Esophagus mucosa (tissue), 1 donor: ENCODE data around the gene ZNF148. TPM values are rescaled to one million over a fixed set of nuclear protein-coding genes. Genes with fewer than 3 reads are reported as not detected.
A peak's percentile ranks its signal among the peaks of the same experiment; 100 is the strongest.

Source experiments
- ATAC-seq: fragments of 200-7000 bp; cut with Tn5 transposase; one replicate; pipeline ENCODE4 v1.9.1; 2020
- total RNA-seq: library from RNA; stranded (reverse); gene quantifications from one replicate; pipeline ENCODE4 v1.2.4, GENCODE V29; 2023
- donor health status: DM: yes; HTN: yes; CAD: no.

Gene ZNF148
- total RNA-seq, 1 donor from 2014 or later = 21.2 TPM

GRCh38 chr3:125332504-125332903 lies 42.6 kb downstream of the ZNF148 start:
- no peak for ATAC-seq

GRCh38 chr3:125331243-125331642 lies 43.9 kb downstream of the ZNF148 start:
- ATAC-seq = no peak

- ATAC-seq = no peak
These were observed 48.2 kb downstream of the ZNF148 start for GRCh38 chr3:125326957-125327356.

- no peak for ATAC-seq
These were observed 49.4 kb downstream of the ZNF148 start for GRCh38 chr3:125325746-125326145.

GRCh38 chr3:125324341-125324740 lies 50.8 kb downstream of the ZNF148 start:
- ATAC-seq = no peak

- ATAC-seq = no peak
These were observed 52.2 kb downstream of the ZNF148 start for GRCh38 chr3:125322917-125323316.

- peak; percentile 87 for ATAC-seq
These were observed 53.0 kb downstream of the ZNF148 start for GRCh38 chr3:125322166-125322565.

- no peak for ATAC-seq
These were observed 55.4 kb downstream of the ZNF148 start for GRCh38 chr3:125319765-125320164.

- no peak for ATAC-seq
These were observed 56.3 kb downstream of the ZNF148 start for GRCh38 chr3:125318871-125319270.

GRCh38 chr3:125318167-125318865 lies 56.8 kb downstream of the ZNF148 start:
- no peak for ATAC-seq

GRCh38 chr3:125317761-125318160 lies 57.4 kb downstream of the ZNF148 start:
- peak; percentile 73 for ATAC-seq

- ATAC-seq = no peak
These were observed 58.2 kb downstream of the ZNF148 start for GRCh38 chr3:125316949-125317348.

- no peak for ATAC-seq
These were observed 58.9 kb downstream of the ZNF148 start for GRCh38 chr3:125316246-125316645.

GRCh38 chr3:125313060-125313635 lies 62.0 kb downstream of the ZNF148 start:
- ATAC-seq = no peak

- ATAC-seq = no peak
These were observed 64.5 kb downstream of the ZNF148 start for GRCh38 chr3:125310623-125311081.

GRCh38 chr3:125309476-125309875 lies 65.6 kb downstream of the ZNF148 start:
- no peak for ATAC-seq

GRCh38 chr3:125306620-125307019 lies 68.5 kb downstream of the ZNF148 start:
- no peak for ATAC-seq

- ATAC-seq = no peak
These were observed 72.2 kb downstream of the ZNF148 start for GRCh38 chr3:125302932-125303331.

GRCh38 chr3:125300416-125300815 lies 74.7 kb downstream of the ZNF148 start:
- no peak for ATAC-seq

- ATAC-seq = no peak
These were observed 80.7 kb downstream of the ZNF148 start for GRCh38 chr3:125294411-125294810.

- ATAC-seq = no peak
These were observed 83.1 kb downstream of the ZNF148 start for GRCh38 chr3:125292015-125292414.

- ATAC-seq = no peak
These were observed 85.6 kb downstream of the ZNF148 start for GRCh38 chr3:125289429-125289981.

- no peak for ATAC-seq
These were observed 87.9 kb downstream of the ZNF148 start for GRCh38 chr3:125287248-125287647.

- no peak for ATAC-seq
These were observed 93.7 kb downstream of the ZNF148 start for GRCh38 chr3:125281381-125281780.
